ENCODE results near the gene TSC22D2. TPM values are rescaled to one million over a fixed set of nuclear protein-coding genes. Genes with fewer than 3 reads are reported as not detected.
A peak's percentile ranks its signal among the peaks of the same experiment; 100 is the strongest.

TSC22D2 gene
- total and polyA plus RNA-seq, 2 donors from 2014 or later: 13.4 to 25.3 TPM

DNA sequence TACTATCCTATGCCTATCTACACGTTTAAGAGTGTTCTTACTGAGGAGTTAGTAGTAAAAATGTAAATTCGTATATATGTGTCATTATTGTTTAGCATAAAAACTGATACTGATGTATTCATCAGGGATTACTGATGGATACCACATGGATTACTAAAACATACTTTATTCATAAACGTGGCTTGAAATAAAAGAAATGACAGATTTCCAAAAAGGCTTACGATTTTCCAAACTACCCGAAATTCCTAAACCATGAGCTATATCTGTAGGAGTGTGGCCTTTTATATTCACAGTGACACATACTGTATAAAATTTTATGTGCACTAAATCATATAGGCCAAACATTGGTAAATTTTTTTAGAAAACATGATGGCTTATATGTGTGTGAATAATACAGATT, 6.9 kb downstream of the TSC22D2 start:
- TF ChIP-seq, protein P1, sequence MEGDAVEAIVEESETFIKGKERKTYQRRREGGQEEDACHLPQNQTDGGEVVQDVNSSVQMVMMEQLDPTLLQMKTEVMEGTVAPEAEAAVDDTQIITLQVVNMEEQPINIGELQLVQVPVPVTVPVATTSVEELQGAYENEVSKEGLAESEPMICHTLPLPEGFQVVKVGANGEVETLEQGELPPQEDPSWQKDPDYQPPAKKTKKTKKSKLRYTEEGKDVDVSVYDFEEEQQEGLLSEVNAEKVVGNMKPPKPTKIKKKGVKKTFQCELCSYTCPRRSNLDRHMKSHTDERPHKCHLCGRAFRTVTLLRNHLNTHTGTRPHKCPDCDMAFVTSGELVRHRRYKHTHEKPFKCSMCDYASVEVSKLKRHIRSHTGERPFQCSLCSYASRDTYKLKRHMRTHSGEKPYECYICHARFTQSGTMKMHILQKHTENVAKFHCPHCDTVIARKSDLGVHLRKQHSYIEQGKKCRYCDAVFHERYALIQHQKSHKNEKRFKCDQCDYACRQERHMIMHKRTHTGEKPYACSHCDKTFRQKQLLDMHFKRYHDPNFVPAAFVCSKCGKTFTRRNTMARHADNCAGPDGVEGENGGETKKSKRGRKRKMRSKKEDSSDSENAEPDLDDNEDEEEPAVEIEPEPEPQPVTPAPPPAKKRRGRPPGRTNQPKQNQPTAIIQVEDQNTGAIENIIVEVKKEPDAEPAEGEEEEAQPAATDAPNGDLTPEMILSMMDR (IDR thresholded peaks at IDR 0.05; ENCODE audit: borderline replicate concordance, extremely low read depth, insufficient read depth): no peak
- FAIRE-seq (no peak), DNase-seq (no peak)
- Histone ChIP-seq H3K9ac (ENCODE audit: low read length in 3 of 3) (no peak overlapping the region), H3K27me3 (ENCODE audit: control insufficient read depth, insufficient read depth, low read length) (no peaks in the 10 kb centered on the region), H3K4me3 (ENCODE audit: low read length in 3 of 3) (peak overlapping the region; percentile 31 to 94 (median 32)), H3K36me3 (ENCODE audit: control insufficient read depth in 2 of 3, insufficient read depth in 3 of 3, low read length in 3 of 3) (no peaks in the 10 kb centered on the region), H3K4me1 (ENCODE audit: control insufficient read depth in 2 of 3, insufficient read depth in 2 of 3, low read depth in 1 of 3, low read length in 3 of 3) (peaks cover 0 to 7% (median 6%) of the 10 kb centered on the region in 3 donors), H3K9me3 (ENCODE audit: control insufficient read depth in 2 of 3, insufficient read depth in 1 of 3, low read length in 3 of 3) (no peaks in the 10 kb centered on the region), H3K27ac (ENCODE audit: low read depth in 2 of 2, low read length in 2 of 2) (no peak overlapping the region)
- intact Hi-C loops (cut with DNase I): loop anchor here (10.0 kb wide), 1 partner anchor 80 kb away; no protein-coding TSS in a partner anchor

GRCh38 chr3:150419076-150419868, 11.2 kb downstream of the TSC22D2 start:
- intact Hi-C loops (cut with DNase I): loop anchor here (10.0 kb wide), 1 partner anchor 76 kb away; no protein-coding TSS in a partner anchor
- no peak for DNase-seq
- no peak for FAIRE-seq
- peak overlapping the region; percentile 7 to 33 for H3K27ac ChIP-seq (ENCODE audit: low read depth in 2 of 2, low read length in 2 of 2)
- TF ChIP-seq, protein P1 (IDR thresholded peaks at IDR 0.05; ENCODE audit: borderline replicate concordance, extremely low read depth, insufficient read depth): no peak
- no peaks in the 10 kb centered on the region for H3K36me3 ChIP-seq (ENCODE audit: control insufficient read depth in 2 of 3, insufficient read depth in 3 of 3, low read length in 3 of 3)
- H3K27me3 ChIP-seq (ENCODE audit: control insufficient read depth, insufficient read depth, low read length): no peaks in the 10 kb centered on the region
- peak overlapping the region in 1 of 3 donors; percentile 26 for H3K4me3 ChIP-seq (ENCODE audit: low read length in 3 of 3)
- H3K4me1 ChIP-seq (ENCODE audit: control insufficient read depth in 2 of 3, insufficient read depth in 2 of 3, low read depth in 1 of 3, low read length in 3 of 3): peaks cover 0 to 18% (median 6%) of the 10 kb centered on the region in 3 donors
- no peak overlapping the region for H3K9ac ChIP-seq (ENCODE audit: low read length in 3 of 3)
- no peaks in the 10 kb centered on the region for H3K9me3 ChIP-seq (ENCODE audit: control insufficient read depth in 2 of 3, insufficient read depth in 1 of 3, low read length in 3 of 3)

GRCh38 chr3:150419959-150420358, 11.9 kb downstream of the TSC22D2 start:
- no peaks in the 10 kb centered on the region for H3K9me3 ChIP-seq (ENCODE audit: control insufficient read depth in 2 of 3, insufficient read depth in 1 of 3, low read length in 3 of 3)
- no peak overlapping the region for H3K9ac ChIP-seq (ENCODE audit: low read length in 3 of 3)
- TF ChIP-seq, protein P1 (IDR thresholded peaks at IDR 0.05; ENCODE audit: borderline replicate concordance, extremely low read depth, insufficient read depth): no peak
- FAIRE-seq (no peak), DNase-seq (peak in 1 of 5 donors; percentile 24)
- no peaks in the 10 kb centered on the region for H3K27me3 ChIP-seq (ENCODE audit: control insufficient read depth, insufficient read depth, low read length)
- H3K36me3 ChIP-seq (ENCODE audit: control insufficient read depth in 2 of 3, insufficient read depth in 3 of 3, low read length in 3 of 3): no peaks in the 10 kb centered on the region
- no peak overlapping the region for H3K27ac ChIP-seq (ENCODE audit: low read depth in 2 of 2, low read length in 2 of 2)
- peaks cover 0 to 18% (median 4%) of the 10 kb centered on the region in 3 donors for H3K4me1 ChIP-seq (ENCODE audit: control insufficient read depth in 2 of 3, insufficient read depth in 2 of 3, low read depth in 1 of 3, low read length in 3 of 3)
- H3K4me3 ChIP-seq (ENCODE audit: low read length in 3 of 3): peak overlapping the region in 1 of 3 donors; percentile 26
- intact Hi-C loops (cut with DNase I): loop anchor here (10.0 kb wide), 1 partner anchor 75 kb away; no protein-coding TSS in a partner anchor
